Hepatocyte (in vitro differentiated cells): ENCODE data around the gene BIRC7.
A peak's percentile ranks its signal among the peaks of the same experiment; 100 is the strongest.

Experiments
- CTCF ChIP-seq: fragments of 200-600 bp; sonication (generic); IDR thresholded peaks from 2 replicates; pipeline ENCODE4 v1.5.1; 2016; ENCODE audit warnings: antibody characterized with exemption, mild to moderate bottlenecking; ENCODE audit not compliant: poor library complexity
- EZH2 ChIP-seq: fragments of 200-600 bp; sonication (generic); IDR thresholded peaks from 2 replicates; pipeline ENCODE4 v1.6.1; 2016; ENCODE audit warnings: antibody characterized with exemption, mild to moderate bottlenecking, borderline replicate concordance
- EZH2phosphoT487 ChIP-seq: fragments of 200-600 bp; sonication (generic); IDR thresholded peaks from one replicate; pipeline ENCODE4 v1.6.1; 2018; ENCODE audit warnings: antibody characterized with exemption, mild to moderate bottlenecking, low read depth, moderate library complexity; ENCODE audit not compliant: unreplicated experiment, severe bottlenecking

DNA sequence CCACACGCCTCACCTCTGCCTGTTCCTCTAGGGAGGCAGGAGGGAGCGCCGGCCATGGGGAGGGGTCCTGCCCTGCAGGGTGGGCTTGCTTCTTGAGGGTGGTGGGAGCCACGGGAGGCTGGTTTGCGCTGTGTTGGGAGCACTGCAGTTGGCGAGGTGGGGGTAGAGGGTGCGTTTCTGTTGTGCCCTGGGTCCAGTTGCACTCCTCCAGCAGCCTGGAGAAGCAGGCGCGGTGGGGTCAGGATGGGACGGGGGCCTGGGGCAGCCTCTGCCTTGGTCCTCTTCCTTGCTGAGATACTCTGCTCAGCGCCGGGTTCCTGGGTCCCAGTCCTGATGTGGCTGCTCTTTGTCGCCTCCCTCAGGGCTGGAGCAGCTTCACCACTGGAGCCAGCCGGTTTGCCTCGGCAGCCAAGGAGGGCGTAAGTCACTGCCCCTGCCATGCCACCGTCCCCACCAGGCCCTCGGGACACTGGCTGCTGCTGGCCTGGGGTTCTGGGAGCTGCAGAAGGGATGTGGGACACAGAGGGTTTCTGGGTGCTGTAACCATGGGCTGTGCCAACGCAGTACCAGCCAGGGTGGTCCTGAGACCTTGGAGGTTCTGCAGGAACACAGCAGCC is 45.3 kb downstream of the BIRC7 start:
- TF ChIP-seq CTCF (peak; percentile 23), EZH2phosphoT487 (no peak), EZH2 (no peak)
